Stimulated activated effector memory CD8-positive, alpha-beta T cell treated with anti-CD3 and anti-CD28 coated beads, Interleukin-12 subunit alpha, Interleukin-12 subunit beta, amount 100 ng/mL, for 72 hours (primary cell): ENCODE results near the gene STON1.
A peak's percentile ranks its signal among the peaks of the same experiment; 100 is the strongest.
"Not testable (repeated sequence)": the region's sequence is repeated elsewhere in the genome, so short reads cannot be mapped to it uniquely, and the experiment has no call there.

Experiments used
- ATAC-seq: fragments of 150-1000 bp; cut with Tn5 transposase; 2 replicates; pipeline ENCODE4 v1.10.0; 2021
- DNase-seq, 2 donors: peaks; one replicate each; pipeline ENCODE4 v3.0.0; 2021 to 2022; ENCODE audit warnings: low spot score in 2 of 2
- H3K27ac Mint-ChIP-seq: one replicate; pipeline ENCODE4 v1.8.0; 2022; ENCODE audit warnings: mild to moderate bottlenecking, mixed read lengths
- H3K36me3 Mint-ChIP-seq: one replicate; pipeline ENCODE4 v1.8.0; 2022; ENCODE audit warnings: mild to moderate bottlenecking, mixed read lengths
- H3K4me1 Mint-ChIP-seq: one replicate; pipeline ENCODE4 v1.8.0; 2022; ENCODE audit warnings: mixed read lengths
- H3K4me3 Mint-ChIP-seq: one replicate; pipeline ENCODE4 v1.8.0; 2022; ENCODE audit warnings: mild to moderate bottlenecking, mixed read lengths
- H3K9me3 Mint-ChIP-seq: one replicate; pipeline ENCODE4 v1.8.0; 2022; ENCODE audit warnings: mixed read lengths

STON1 gene

DNA sequence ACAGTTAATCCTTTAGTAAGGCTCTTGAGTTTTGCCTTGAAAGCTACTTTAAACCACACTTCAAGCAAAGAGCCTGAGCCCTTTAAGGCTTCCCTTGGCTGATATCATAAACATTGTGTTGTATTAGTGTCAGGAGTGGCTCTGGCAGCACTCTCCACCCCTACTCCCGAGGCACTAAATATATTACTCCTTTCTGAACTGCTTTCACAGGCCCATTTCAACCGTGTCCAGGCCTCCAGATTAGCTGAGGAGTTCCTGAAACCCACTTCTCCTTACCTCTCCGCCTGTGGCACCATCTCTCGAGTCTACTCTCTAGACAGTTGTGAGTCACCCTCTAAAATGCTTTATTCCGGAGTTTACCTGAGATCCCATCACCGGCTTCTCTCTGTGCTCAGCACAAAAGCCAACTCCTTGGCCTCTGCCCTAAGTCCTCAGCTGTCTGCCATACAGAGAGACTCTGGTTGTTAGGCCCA lies 14.4 kb upstream of the STON1 start:
- H3K4me3 Mint-ChIP-seq, result no peak overlapping the region
- H3K9me3 Mint-ChIP-seq, result no peaks in the 10 kb centered on the region
- peaks cover 98% of the 10 kb centered on the region for H3K36me3 Mint-ChIP-seq
- no peak overlapping the region for H3K27ac Mint-ChIP-seq
- no peak for DNase-seq
- ATAC-seq, result no peak
- peaks cover 1% of the 10 kb centered on the region for H3K4me1 Mint-ChIP-seq

DNA sequence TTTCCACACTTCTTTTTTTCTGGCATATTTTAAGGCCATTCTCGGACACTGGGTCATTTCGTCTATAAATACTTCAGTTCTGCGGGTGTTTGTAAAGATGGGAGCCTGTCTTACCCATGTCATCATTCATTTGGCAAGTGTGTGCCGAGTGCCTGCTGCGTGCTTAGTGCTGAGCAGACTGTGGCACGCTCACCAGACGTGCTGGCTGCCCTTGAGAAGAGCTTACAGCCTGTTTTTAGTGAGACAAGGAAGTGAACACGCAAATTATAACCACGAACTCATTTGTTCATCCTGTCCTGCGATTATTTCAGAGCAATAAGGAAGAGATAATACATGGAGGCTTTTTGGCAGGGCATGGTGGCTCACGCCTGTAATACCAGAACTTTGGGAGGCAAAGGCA lies 10.4 kb upstream of the STON1 start:
- Mint-ChIP-seq H3K36me3 (peaks cover 77% of the 10 kb centered on the region), H3K27ac (no peak overlapping the region)

DNA sequence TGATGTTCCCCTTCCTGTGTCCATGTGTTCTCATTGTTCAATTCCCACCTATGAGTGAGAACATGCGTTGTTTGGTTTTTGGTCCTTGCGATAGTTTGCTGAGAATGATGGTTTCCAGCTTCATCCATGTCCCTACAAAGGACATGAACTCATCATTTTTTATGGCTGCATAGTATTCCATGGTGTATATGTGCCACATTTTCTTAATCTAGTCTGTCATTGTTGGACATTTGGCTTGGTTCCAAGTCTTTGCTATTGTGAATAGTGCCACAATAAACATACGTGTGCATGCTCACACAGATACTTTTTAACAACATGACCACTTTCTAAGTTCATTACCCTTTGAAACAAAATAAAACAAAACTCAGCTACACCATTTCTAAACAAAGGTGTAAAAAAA lies 5.2 kb upstream of the STON1 start:
- H3K27ac Mint-ChIP-seq, H3K4me3 Mint-ChIP-seq, H3K9me3 Mint-ChIP-seq, H3K4me1 Mint-ChIP-seq, DNase-seq, ATAC-seq: not testable (repeated sequence)
- H3K36me3 Mint-ChIP-seq, result peaks cover 27% of the 10 kb centered on the region

More for the DNA sequence above, 10.4 kb upstream of the STON1 start:
- DNase-seq (no peak), ATAC-seq (no peak)
- no peak overlapping the region for H3K4me3 Mint-ChIP-seq
- H3K9me3 Mint-ChIP-seq, result no peaks in the 10 kb centered on the region
- no peaks in the 10 kb centered on the region for H3K4me1 Mint-ChIP-seq

DNA sequence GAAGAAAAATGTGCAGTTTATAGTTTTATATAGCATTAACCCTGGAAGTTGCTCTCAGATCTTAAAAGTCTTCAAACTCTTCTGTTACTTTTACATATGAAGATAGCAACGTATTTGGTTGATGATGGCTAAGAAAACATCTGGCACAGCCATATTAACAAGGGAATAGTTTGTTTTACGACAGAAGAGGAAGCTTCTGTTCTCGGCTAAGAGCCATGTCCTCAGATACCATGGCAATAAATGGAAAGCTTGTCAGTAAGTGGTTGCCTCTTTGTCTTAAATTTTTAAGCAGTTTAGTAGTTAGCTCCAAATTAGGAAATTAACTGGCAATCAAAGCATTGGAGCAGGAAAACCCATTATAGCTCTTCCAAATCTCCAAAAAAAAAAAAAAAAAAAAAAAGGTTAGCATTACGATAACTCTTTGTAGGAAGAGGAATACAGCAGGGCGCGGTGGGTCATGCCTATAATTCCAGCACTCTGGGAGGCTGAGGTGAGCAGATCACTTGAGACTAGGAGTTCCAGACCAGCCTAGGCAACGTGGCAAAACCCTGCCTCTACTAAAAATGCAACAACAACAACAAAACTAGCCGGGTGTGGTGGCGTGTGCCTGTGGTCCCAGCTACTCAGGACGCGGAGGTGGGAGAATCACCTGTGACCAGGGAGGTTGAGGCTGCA lies 4.5 kb upstream of the STON1 start:
- Mint-ChIP-seq H3K36me3 (peaks cover 20% of the 10 kb centered on the region), H3K9me3 (no peaks in the 10 kb centered on the region), H3K4me1 (peaks cover 2% of the 10 kb centered on the region), H3K27ac (no peak overlapping the region), H3K4me3 (no peak overlapping the region)
- no peak for ATAC-seq
- DNase-seq, result no peak

DNA sequence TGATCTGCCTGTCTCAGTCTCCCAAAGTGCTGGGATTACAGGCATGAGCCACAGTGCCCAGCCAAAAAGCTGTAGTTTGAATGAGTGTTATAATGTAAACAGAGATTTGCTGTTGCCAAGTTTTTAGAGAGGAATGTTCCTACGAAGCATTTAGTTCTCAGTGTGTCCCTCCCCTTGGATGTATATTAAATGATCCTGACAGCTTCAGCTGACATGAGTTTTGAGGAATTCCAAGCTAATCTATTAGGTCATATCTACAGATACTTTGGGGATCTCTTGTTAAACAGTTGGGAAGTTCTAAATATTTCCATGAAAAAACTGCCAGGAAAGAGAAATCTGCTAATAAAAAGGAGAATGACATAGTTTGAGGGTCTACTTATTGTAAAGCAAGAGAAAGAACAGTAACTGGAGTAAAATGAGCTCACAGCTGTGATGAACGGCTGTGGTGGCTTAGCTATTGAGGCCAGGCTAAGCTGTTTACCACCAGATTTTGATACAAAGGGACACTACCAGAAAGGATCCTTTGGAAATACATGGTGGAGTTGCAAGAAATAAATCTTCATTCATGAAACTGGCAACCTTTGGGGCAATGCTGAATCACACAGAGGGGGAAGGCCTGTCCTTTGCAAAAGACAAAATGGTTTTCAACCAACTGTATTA lies 2.6 kb upstream of the STON1 start:
- DNase-seq, result no peak

DNA sequence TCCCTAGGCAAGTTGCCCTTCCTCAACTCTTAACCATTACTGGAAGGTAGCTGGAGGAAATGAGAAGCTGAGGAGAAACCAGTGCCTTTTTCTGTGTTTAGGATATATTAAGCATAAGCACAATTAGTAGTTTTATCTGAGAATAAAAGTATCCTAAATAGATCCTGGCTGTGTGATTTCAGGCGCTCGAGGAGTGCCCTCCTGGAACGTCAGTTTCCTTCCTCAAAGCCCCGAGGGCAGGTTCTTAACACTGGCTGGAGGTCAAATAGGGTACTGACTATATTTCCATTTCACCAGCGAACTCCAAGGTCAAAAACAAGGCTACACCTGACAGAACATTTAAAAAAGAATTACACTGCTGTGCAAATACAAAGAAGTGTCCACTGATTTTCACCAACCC lies 1.5 kb upstream of the STON1 start:
- no peak for DNase-seq
- H3K4me3 Mint-ChIP-seq, result no peak overlapping the region
- no peak overlapping the region for H3K27ac Mint-ChIP-seq
- peaks cover 8% of the 10 kb centered on the region for H3K4me1 Mint-ChIP-seq
- no peaks in the 10 kb centered on the region for H3K9me3 Mint-ChIP-seq
- ATAC-seq, result no peak
- peaks cover 4% of the 10 kb centered on the region for H3K36me3 Mint-ChIP-seq

More for the DNA sequence above, 2.6 kb upstream of the STON1 start:
- Mint-ChIP-seq H3K4me1 (peaks cover 8% of the 10 kb centered on the region), H3K9me3 (no peaks in the 10 kb centered on the region), H3K27ac (no peak overlapping the region), H3K4me3 (no peak overlapping the region), H3K36me3 (peaks cover 4% of the 10 kb centered on the region)
- no peak for ATAC-seq

DNA sequence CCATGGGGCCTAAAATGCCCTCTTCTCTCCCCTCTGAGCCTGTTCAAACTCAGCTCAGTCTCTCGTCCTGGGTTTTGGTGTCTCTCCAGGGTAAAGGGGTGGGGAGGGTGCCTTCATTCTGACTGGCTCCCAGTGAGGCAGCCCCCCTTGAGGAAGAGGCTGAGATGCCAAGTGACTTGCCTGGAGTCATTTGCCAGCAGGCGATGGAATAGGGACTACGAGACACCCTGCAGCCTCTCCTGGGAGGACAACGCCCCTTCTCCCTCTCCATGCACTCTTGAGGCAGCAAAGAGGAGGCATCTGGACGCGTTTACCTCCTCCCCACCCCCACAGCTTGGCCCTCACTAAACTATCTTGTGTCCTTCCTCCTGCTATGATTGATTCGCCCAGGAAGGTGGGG lies 760 bp upstream of the STON1 start:
- Mint-ChIP-seq H3K27ac (no peak overlapping the region), H3K4me1 (peaks cover 8% of the 10 kb centered on the region), H3K36me3 (no peaks in the 10 kb centered on the region), H3K9me3 (no peaks in the 10 kb centered on the region), H3K4me3 (peak overlapping the region; percentile 84)
- DNase-seq (no peak), ATAC-seq (no peak)

DNA sequence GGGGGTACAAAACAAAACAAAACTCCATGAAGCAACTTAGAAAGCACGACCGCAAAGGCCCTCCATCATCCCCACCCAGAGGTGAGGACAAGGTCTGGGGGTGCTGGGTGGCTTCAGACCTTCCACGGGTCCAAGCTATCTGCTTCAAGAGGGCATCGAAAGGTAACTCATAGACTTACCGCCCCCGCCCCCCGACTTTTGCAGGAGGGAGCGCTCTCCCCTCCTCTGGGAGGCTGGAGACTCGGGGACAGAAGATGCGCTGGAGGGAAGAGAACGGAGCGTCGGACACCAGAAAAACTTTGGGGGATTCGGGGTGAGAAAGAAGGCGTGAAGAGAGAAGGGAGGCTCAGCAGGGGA lies 300 bp upstream of the STON1 start:
- peak in 1 of 2 donors; percentile 52 for DNase-seq
- H3K27ac Mint-ChIP-seq, result peak overlapping the region; percentile 90
- no peaks in the 10 kb centered on the region for H3K9me3 Mint-ChIP-seq
- H3K4me1 Mint-ChIP-seq, result peaks cover 8% of the 10 kb centered on the region
- H3K36me3 Mint-ChIP-seq, result no peaks in the 10 kb centered on the region
- H3K4me3 Mint-ChIP-seq, result peak overlapping the region; percentile 84
- peak; percentile 29 for ATAC-seq

DNA sequence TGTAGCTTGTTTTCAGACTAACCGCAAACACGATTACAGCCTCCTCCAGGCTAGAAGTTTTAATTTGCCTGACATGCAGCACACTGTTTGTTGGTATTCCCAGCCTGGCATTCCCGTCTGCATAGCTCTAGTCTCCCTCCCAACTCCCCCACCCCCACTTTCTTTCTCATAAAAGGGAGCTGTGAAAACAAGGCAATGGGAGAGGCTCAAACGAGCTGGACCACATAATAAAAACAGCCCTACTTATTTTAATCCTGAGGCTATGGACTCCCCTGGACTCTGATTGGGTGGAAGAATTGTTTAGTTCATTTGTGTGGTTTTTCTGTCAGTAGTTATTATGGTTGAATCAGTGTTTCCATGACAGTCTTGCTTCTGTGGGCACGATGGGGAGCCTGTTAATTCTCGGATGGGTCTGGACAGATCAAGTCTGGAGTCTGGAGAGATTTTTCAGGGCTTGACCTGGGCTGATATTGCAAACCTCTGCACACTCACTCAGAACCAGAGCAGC lies 1.2 kb downstream of the STON1 start:
- Mint-ChIP-seq H3K4me3 (peak overlapping the region; percentile 84), H3K27ac (peak overlapping the region; percentile 90)
- peak; percentile 62 for ATAC-seq

DNA sequence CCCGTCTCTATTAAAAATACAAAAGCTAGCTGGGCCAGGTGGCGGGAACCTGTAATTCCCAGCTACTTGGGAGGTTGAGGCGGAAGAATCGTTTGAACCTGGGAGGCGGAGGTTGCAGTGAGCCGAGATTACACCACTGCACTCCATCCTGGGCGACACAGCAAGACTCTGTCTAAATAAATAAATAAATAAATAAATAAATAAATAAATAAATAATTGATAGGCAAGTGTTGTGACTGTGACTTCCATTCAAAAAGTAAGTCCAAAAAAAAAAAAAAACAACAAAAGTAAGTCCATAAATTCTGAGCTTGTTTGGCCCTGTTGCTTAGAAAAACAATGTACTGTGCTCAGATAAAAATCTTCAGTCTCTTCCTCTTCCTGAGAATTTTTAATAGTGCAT lies 2.2 kb downstream of the STON1 start:
- H3K27ac Mint-ChIP-seq, result peak overlapping the region; percentile 52
- no peak overlapping the region for H3K4me3 Mint-ChIP-seq
- peaks cover 8% of the 10 kb centered on the region for H3K4me1 Mint-ChIP-seq
- no peaks in the 10 kb centered on the region for H3K36me3 Mint-ChIP-seq
- no peaks in the 10 kb centered on the region for H3K9me3 Mint-ChIP-seq
- no peak for ATAC-seq
- no peak for DNase-seq

More for the DNA sequence above, 1.2 kb downstream of the STON1 start:
- DNase-seq, result no peak
- H3K36me3 Mint-ChIP-seq, result no peaks in the 10 kb centered on the region
- H3K4me1 Mint-ChIP-seq, result peaks cover 8% of the 10 kb centered on the region
- H3K9me3 Mint-ChIP-seq, result no peaks in the 10 kb centered on the region

DNA sequence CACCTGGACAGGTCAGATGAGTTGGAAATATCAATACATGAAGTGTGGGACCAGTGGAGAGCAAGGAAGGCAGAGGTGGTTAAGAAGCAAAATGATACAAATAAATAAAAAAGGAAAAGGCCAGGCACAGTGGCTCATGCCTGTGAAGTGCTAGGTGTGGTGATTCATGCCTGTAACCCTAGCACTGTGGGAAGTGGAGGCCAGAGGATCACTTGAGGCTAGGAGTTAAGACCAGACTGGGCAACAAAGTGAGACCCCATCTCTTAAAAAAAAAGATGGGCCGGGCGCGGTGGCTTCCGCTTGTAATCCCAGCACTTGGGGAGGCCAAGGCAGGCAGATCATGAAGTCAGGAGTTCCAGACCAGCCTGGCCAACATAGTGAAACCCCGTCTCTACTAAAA lies 2.9 kb downstream of the STON1 start:
- no peaks in the 10 kb centered on the region for H3K36me3 Mint-ChIP-seq
- H3K9me3 Mint-ChIP-seq, result no peaks in the 10 kb centered on the region
- peaks cover 8% of the 10 kb centered on the region for H3K4me1 Mint-ChIP-seq
- no peak overlapping the region for H3K4me3 Mint-ChIP-seq
- H3K27ac Mint-ChIP-seq, result peak overlapping the region; percentile 52
- no peak for ATAC-seq
- DNase-seq, result no peak

DNA sequence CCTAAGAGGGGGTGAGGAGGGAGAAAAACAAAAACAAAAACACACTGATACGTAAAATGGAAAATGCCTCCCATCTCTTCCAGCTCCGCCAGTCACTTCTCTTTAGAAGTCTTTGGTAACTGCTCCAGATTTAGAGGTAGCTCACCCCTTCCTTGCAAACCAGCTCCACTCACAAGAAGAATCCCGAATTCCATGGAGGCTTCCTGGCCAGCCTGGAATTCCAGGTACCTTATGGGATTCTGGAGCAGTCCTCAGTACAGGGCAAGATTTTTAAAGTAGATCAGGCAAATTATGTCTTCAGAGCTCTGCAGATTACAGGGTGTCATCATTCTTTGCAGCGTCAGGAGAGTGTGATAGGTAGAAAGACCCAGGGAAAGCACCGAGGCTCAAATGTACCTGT lies 4.8 kb downstream of the STON1 start:
- DNase-seq, result no peak
- ATAC-seq, result no peak
- no peaks in the 10 kb centered on the region for H3K36me3 Mint-ChIP-seq
- peaks cover 8% of the 10 kb centered on the region for H3K4me1 Mint-ChIP-seq
- no peak overlapping the region for H3K27ac Mint-ChIP-seq
- no peaks in the 10 kb centered on the region for H3K9me3 Mint-ChIP-seq
- no peak overlapping the region for H3K4me3 Mint-ChIP-seq

DNA sequence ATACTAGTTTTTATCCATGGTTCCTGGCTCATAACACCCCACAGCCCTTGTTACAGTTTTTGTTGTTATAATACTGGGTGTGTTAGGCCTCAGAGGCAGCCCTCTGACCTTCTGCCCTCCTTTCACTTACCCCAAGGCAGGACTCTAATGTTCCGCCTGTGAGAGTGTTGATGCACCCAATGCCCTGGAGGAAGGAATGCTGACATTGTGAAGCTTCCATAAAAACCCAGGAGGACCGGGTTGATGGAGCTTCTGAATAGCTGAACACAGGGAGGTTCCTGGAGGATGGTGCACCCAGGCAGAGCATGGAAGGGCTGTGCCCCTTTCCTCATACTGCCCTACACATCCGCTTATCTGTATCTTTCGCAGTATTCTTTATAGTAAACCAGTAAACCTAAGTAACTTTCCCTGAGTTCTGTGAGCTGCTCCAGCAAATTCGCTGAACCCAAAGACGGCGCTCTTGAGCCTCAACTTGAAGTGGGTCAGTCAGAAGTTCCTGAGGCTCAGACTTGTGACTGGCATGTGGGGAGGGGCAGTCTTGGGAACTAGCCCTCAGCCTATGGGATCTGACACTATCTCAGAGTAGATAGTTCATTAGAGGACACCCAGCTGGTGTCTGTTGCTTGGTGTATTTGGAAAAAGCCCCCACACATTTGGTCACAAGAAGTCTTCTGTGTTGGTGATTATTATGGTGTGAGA lies 10.4 kb downstream of the STON1 start:
- Mint-ChIP-seq H3K36me3 (no peaks in the 10 kb centered on the region), H3K4me3 (no peak overlapping the region), H3K9me3 (no peaks in the 10 kb centered on the region), H3K27ac (no peak overlapping the region), H3K4me1 (no peaks in the 10 kb centered on the region)
- ATAC-seq, result no peak
- DNase-seq, result no peak

DNA sequence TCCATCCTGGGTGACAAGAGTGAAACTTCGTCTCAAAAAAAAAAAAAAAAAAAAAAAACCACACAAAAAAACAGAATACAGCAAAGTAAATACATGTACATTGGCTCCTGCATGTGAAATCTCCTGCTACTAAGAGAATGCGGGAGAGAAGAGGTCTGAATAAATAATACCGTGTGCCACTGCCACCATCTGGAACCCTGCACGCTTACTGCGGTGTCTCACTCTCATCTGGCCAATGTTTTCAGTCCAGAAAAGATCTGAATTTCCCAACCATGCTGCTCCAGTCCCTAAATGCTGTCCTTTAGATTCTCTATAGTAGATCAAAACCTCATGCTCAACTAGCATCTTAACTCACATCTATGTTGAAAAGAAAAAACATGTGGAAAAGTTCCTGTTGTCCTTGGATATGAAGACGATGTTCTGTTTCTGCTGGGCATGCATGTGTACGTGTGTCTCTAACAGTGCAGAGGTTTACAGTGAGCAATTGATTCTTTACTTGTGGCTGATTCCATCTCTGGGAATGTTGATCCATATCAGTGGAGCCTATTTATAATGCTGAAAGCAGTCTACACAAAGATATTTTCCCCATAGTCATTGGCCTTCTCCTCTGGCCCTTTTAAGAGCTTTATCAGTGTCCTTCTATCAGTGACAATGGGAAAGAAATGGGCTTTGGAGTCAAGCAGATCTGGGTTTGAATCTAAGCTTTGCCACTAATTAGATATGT lies 11.9 kb downstream of the STON1 start:
- H3K9me3 Mint-ChIP-seq, result no peaks in the 10 kb centered on the region
- DNase-seq, result no peak
- H3K4me1 Mint-ChIP-seq, result no peaks in the 10 kb centered on the region

DNA sequence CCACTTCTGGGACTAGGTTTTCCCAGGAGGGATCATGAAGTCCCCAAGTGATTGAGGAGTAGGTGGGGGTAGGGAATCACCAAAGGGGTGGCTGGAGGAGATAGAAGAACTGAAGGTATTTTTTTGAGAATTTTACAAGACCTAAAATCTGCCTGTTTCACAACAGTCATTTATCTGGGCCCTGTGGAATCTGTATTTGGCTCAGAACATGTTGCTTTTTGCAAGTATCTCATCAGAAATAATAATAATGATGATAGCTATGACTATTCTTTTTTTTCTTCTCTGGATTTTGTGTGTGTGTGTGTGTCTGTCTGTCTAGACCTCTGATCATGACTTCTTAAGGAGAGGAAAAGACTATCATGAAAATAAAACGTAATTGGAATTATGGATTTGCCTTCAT lies 13.9 kb downstream of the STON1 start:
- H3K4me3 Mint-ChIP-seq, result no peak overlapping the region
- no peak overlapping the region for H3K27ac Mint-ChIP-seq
- no peak for DNase-seq
- no peaks in the 10 kb centered on the region for H3K9me3 Mint-ChIP-seq
- no peaks in the 10 kb centered on the region for H3K4me1 Mint-ChIP-seq
- H3K36me3 Mint-ChIP-seq, result no peaks in the 10 kb centered on the region
- ATAC-seq, result no peak

More for the DNA sequence above, 11.9 kb downstream of the STON1 start:
- Mint-ChIP-seq H3K36me3 (no peaks in the 10 kb centered on the region), H3K27ac (no peak overlapping the region), H3K4me3 (no peak overlapping the region)
- no peak for ATAC-seq
